Measurements from ENCODE around the gene RBFA. TPM values are rescaled to one million over a fixed set of nuclear protein-coding genes. Genes with fewer than 3 reads are reported as not detected.
"Not testable (repeated sequence)": the region's sequence is repeated elsewhere in the genome, so short reads cannot be mapped to it uniquely, and the experiment has no call there.

Gene RBFA
- total RNA-seq, 3 donors from 2014 or later = 35.2 to 42.3 (median 40.5) TPM

DNA sequence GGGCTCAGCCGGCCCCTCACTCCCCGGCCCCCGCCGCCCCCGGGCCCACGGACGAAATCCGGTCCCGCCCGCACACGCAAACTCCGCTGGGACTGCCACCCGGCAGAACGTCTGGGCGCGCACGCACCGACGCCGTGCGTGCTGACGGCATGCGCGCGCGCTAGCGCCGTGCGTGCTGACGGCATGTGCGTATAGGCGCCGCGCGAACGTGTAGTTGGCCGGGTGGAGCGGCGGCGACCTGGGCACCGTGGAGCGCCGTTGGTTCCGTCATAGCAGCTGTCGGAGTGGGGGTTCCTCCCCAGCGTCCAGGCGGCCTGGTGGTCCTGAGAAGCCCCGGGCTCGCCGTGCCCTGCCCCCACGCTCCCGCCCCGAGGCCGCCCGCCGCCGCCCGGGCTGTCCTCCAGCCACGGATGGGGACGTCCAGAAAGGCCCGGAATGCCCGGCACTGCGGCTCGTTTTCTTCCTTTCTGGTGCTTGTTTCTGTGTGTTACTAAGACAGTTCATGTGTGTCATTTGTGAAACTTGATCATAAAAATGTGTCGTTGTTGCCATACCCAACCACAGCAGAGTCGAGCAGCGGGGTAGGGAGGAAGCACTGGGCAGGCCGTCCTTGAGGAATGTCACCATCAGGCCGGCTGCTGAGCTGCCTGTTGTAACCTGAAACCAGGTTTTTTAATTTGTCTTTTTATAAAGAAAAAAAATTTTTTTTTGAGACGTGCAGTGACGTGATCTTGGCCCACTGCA lies 45.6 kb upstream of the RBFA start, which contains the start of gene TXNL4A:
TSS of gene TXNL4A (minus strand) at position 113 of the 744 bp plus-strand sequence. CDS start 171 bp downstream, outside the sequence.
- DNase-seq (ENCODE audit: low spot score in 2 of 2) = peak; percentile 70 to 75
- Histone ChIP-seq H3K4me3 (peak within 1 kb of the TSS; percentile 89 to 91 (median 90)), H3K36me3 (no peaks in the 10 kb centered on the region), H3K27ac (peak within 1 kb of the TSS; percentile 94 to 98), H3K9me3 (no peaks in the 10 kb centered on the region), H3K27me3 (no peaks in the 10 kb centered on the region), H3K4me1 (peaks cover 4 to 11% of the 10 kb centered on the region in 2 donors)
- TF ChIP-seq, protein P1, sequence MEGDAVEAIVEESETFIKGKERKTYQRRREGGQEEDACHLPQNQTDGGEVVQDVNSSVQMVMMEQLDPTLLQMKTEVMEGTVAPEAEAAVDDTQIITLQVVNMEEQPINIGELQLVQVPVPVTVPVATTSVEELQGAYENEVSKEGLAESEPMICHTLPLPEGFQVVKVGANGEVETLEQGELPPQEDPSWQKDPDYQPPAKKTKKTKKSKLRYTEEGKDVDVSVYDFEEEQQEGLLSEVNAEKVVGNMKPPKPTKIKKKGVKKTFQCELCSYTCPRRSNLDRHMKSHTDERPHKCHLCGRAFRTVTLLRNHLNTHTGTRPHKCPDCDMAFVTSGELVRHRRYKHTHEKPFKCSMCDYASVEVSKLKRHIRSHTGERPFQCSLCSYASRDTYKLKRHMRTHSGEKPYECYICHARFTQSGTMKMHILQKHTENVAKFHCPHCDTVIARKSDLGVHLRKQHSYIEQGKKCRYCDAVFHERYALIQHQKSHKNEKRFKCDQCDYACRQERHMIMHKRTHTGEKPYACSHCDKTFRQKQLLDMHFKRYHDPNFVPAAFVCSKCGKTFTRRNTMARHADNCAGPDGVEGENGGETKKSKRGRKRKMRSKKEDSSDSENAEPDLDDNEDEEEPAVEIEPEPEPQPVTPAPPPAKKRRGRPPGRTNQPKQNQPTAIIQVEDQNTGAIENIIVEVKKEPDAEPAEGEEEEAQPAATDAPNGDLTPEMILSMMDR (IDR thresholded peaks at IDR 0.05) = peak in 1 of 3 donors; percentile 14
- TF ChIP-seq POLR2AphosphoS5 (IDR thresholded peaks at IDR 0.05) = peak; percentile 58 to 94 (median 94)
- peak; percentile 48 for TF ChIP-seq POLR2A (IDR thresholded peaks at IDR 0.05)
- intact Hi-C loops (cut with DNase I; ENCODE audit: low total_unique reads) = no loop called here

- Histone ChIP-seq H3K27ac (peak overlapping the region; percentile 94 to 98), H3K4me3 (peak overlapping the region; percentile 89 to 91 (median 90)), H3K9me3 (no peaks in the 10 kb centered on the region), H3K4me1 (peaks cover 4 to 11% of the 10 kb centered on the region in 2 donors), H3K27me3 (no peaks in the 10 kb centered on the region), H3K36me3 (no peaks in the 10 kb centered on the region)
- intact Hi-C loops (cut with DNase I; ENCODE audit: low total_unique reads) = no loop called here
- TF ChIP-seq, protein P1 (IDR thresholded peaks at IDR 0.05) = no peak
- TF ChIP-seq POLR2AphosphoS5 (IDR thresholded peaks at IDR 0.05) = no peak
- TF ChIP-seq POLR2A (IDR thresholded peaks at IDR 0.05) = no peak
- no peak for DNase-seq (ENCODE audit: low spot score in 2 of 2)
Measured at GRCh38 chr18:79989195-79989497, 45.1 kb upstream of the RBFA start.

GRCh38 chr18:79991494-79991893 lies 42.7 kb upstream of the RBFA start:
- intact Hi-C loops (cut with DNase I; ENCODE audit: low total_unique reads) = no loop called here

DNA sequence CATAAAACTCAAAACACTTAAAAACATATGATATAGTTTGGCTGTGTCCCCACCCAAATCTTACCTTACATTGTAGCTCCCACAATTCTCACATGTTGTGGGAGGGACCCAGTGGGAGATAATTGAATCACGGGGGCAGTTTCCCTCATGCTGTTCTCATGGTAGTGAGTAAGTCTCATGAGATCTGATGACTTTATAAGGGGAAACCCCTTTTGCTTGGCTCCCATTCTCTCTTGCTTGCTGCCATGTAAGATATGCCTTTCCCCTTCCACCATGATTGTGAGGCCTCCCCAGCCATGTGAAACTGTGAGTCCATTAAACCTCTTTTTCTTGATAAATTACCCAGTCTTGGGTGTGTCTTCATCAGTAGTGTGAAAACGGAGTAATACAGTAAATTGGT lies 34.5 kb upstream of the RBFA start:
- intact Hi-C loops (cut with DNase I; ENCODE audit: low total_unique reads); H3K4me3 ChIP-seq; H3K4me1 ChIP-seq; H3K36me3 ChIP-seq; H3K27ac ChIP-seq; DNase-seq (ENCODE audit: low spot score in 2 of 2); H3K27me3 ChIP-seq: not testable (repeated sequence)
- peaks cover 15 to 17% of the 10 kb centered on the region in 2 donors for H3K9me3 ChIP-seq

More at GRCh38 chr18:79991494-79991893, 42.7 kb upstream of the RBFA start:
- Histone ChIP-seq H3K27me3 (no peaks in the 10 kb centered on the region), H3K27ac (no peak overlapping the region), H3K36me3 (no peaks in the 10 kb centered on the region), H3K4me1 (peaks cover 4 to 10% of the 10 kb centered on the region in 2 donors), H3K9me3 (no peaks in the 10 kb centered on the region), H3K4me3 (no peak overlapping the region)
- no peak for TF ChIP-seq POLR2AphosphoS5 (IDR thresholded peaks at IDR 0.05)
- TF ChIP-seq, protein P1 (IDR thresholded peaks at IDR 0.05) = no peak
- TF ChIP-seq POLR2A (IDR thresholded peaks at IDR 0.05) = no peak
- DNase-seq (ENCODE audit: low spot score in 2 of 2) = no peak

DNA sequence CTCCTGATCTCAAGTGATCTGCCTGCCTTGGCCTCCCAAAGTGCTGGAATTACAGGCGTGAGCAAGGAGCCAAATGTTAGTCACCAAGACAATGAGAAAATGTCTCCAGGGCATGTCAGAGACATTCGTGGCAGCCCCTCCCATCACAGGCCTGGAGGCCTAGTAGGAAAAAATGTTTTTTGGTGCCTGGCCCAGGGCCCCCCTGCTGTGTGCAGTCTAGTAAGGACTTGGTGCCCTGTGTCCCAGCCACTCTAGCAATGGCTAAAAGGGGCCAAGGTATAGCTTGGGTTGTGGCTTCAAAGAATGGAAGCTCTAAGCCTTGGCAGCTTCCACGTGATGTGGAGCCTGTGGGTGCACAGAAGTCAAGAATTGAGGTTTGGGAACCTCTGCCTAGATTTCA lies 33.4 kb upstream of the RBFA start:
- Histone ChIP-seq H3K36me3 (no peaks in the 10 kb centered on the region), H3K27ac (no peak overlapping the region), H3K9me3 (peaks cover 15 to 17% of the 10 kb centered on the region in 2 donors), H3K4me1 (no peaks in the 10 kb centered on the region), H3K4me3 (no peak overlapping the region), H3K27me3 (no peaks in the 10 kb centered on the region)
- TF ChIP-seq, protein P1 (IDR thresholded peaks at IDR 0.05) = no peak
- TF ChIP-seq POLR2A (IDR thresholded peaks at IDR 0.05) (no peak), POLR2AphosphoS5 (IDR thresholded peaks at IDR 0.05) (no peak)
- no peak for DNase-seq (ENCODE audit: low spot score in 2 of 2)
- intact Hi-C loops (cut with DNase I; ENCODE audit: low total_unique reads) = no loop called here
